C4-2B (cell line): ENCODE measurements around the gene TOX2.

Experiments
- ZFX ChIP-seq: fragments of 450-650 bp; IDR thresholded peaks from 2 replicates; pipeline ENCODE4 v1.6.1; 2017
- TF ChIP-seq, protein P1 (sequence below): fragments of 450-650 bp; conservative IDR thresholded peaks from 2 replicates; pipeline ENCODE4 v1.5.1; 2017; ENCODE audit warnings: mild to moderate bottlenecking

GRCh38 chr20:44066645-44067606 is 152.3 kb downstream of the TOX2 start:
- TF ChIP-seq, protein P1, sequence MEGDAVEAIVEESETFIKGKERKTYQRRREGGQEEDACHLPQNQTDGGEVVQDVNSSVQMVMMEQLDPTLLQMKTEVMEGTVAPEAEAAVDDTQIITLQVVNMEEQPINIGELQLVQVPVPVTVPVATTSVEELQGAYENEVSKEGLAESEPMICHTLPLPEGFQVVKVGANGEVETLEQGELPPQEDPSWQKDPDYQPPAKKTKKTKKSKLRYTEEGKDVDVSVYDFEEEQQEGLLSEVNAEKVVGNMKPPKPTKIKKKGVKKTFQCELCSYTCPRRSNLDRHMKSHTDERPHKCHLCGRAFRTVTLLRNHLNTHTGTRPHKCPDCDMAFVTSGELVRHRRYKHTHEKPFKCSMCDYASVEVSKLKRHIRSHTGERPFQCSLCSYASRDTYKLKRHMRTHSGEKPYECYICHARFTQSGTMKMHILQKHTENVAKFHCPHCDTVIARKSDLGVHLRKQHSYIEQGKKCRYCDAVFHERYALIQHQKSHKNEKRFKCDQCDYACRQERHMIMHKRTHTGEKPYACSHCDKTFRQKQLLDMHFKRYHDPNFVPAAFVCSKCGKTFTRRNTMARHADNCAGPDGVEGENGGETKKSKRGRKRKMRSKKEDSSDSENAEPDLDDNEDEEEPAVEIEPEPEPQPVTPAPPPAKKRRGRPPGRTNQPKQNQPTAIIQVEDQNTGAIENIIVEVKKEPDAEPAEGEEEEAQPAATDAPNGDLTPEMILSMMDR, result no peak
- TF ChIP-seq ZFX, result no peak
